Esophagus muscularis mucosa (tissue), 4 donors: Measurements from ENCODE around the gene CACNB3.

Experiments used
- EP300 ChIP-seq: sonication (generic); formaldehyde crosslinking; IDR thresholded peaks from one replicate; pipeline ENCODE4 v1.6.1; 2017; ENCODE audit warnings: antibody characterized with exemption
- POLR2A ChIP-seq: fragments of 450-650 bp; IDR thresholded peaks from one replicate; pipeline ENCODE4 v1.6.1; 2017; ENCODE audit warnings: antibody characterized with exemption, moderate library complexity, mild to moderate bottlenecking, low read depth
- POLR2AphosphoS5 ChIP-seq, 2 donors: sonication (generic); formaldehyde crosslinking; IDR thresholded peaks; one replicate each; pipeline ENCODE4 v1.6.1; 2017; ENCODE audit warnings: antibody characterized with exemption in 2 of 2
- TF ChIP-seq, protein P1 (sequence below), 3 experiments: fragments of 200-600 bp in 2 of 3; fragments of 450-650 bp in 1 of 3; sonication (generic) in 2 of 3; IDR thresholded peaks; one replicate each; pipeline ENCODE4 v1.5.1; 2017 to 2019; ENCODE audit warnings: antibody characterized with exemption in 3 of 3, mild to moderate bottlenecking in 2 of 3, moderate library complexity in 1 of 3

GRCh38 chr12:48824112-48824511 lies 5.8 kb downstream of the CACNB3 start:
- TF ChIP-seq POLR2A (no peak), EP300 (no peak), POLR2AphosphoS5 (IDR thresholded peaks at IDR 0.05) (no peak)
- TF ChIP-seq, protein P1, sequence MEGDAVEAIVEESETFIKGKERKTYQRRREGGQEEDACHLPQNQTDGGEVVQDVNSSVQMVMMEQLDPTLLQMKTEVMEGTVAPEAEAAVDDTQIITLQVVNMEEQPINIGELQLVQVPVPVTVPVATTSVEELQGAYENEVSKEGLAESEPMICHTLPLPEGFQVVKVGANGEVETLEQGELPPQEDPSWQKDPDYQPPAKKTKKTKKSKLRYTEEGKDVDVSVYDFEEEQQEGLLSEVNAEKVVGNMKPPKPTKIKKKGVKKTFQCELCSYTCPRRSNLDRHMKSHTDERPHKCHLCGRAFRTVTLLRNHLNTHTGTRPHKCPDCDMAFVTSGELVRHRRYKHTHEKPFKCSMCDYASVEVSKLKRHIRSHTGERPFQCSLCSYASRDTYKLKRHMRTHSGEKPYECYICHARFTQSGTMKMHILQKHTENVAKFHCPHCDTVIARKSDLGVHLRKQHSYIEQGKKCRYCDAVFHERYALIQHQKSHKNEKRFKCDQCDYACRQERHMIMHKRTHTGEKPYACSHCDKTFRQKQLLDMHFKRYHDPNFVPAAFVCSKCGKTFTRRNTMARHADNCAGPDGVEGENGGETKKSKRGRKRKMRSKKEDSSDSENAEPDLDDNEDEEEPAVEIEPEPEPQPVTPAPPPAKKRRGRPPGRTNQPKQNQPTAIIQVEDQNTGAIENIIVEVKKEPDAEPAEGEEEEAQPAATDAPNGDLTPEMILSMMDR (IDR thresholded peaks at IDR 0.05), result no peak
